ENCODE measurements around the gene LIPK.

DNA sequence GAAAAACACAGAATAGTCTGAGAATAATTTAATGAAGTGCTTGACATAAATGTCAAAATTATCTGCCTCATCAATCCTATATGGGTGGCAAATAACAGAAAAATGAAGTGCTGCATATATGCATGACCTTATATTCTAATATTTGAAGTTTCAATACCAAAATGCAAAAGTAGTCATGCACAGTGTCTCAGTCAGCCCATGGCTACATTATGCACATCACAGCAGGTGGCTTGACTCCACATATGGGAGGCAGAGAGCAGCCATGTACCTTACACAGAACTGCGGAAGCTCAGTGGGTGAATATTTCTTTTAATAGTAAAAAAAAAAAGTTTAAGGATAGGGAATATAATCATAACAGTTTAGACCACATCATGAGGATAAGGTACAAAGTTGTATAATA, 36.4 kb downstream of the LIPK start:
- TF ChIP-seq, protein P1, sequence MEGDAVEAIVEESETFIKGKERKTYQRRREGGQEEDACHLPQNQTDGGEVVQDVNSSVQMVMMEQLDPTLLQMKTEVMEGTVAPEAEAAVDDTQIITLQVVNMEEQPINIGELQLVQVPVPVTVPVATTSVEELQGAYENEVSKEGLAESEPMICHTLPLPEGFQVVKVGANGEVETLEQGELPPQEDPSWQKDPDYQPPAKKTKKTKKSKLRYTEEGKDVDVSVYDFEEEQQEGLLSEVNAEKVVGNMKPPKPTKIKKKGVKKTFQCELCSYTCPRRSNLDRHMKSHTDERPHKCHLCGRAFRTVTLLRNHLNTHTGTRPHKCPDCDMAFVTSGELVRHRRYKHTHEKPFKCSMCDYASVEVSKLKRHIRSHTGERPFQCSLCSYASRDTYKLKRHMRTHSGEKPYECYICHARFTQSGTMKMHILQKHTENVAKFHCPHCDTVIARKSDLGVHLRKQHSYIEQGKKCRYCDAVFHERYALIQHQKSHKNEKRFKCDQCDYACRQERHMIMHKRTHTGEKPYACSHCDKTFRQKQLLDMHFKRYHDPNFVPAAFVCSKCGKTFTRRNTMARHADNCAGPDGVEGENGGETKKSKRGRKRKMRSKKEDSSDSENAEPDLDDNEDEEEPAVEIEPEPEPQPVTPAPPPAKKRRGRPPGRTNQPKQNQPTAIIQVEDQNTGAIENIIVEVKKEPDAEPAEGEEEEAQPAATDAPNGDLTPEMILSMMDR (IDR thresholded peaks at IDR 0.05; ENCODE audit: insufficient read depth, low read depth, low read length) = no peak
- no peak for TF ChIP-seq EZH2 (IDR thresholded peaks at IDR 0.05; ENCODE audit: insufficient read depth, low read length)
